GM19023 (cell line): ENCODE results near the gene CLSTN2.
"Not testable (repeated sequence)": the region's sequence is repeated elsewhere in the genome, so short reads cannot be mapped to it uniquely, and the experiment has no call there.

Source experiments
- ATAC-seq: cut with Tn5 transposase; IDR thresholded peaks from one replicate; pipeline ENCODE4 v1.9.1; 2021; ENCODE audit warnings: mild to moderate bottlenecking, moderate library complexity; ENCODE audit not compliant: unreplicated experiment

The CLSTN2 gene

DNA sequence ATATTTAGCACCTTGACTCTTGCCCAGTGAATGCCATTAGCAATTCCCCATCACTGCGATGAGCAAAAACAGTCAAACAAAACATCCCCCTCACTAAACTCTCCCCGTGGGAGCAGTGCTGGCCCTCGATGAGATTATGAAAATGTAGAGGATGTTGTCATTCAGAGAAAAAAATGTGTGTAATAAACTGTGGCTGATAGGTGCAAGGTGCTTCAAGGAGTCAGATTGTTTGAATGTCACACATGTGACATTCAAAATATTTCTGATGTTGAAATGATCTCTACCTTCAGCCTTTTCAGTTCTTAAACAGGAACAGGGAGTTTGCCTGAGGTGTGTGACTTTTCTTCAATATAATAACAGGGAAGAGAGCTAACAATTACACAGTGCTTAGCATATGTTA is 461.1 kb downstream of the CLSTN2 start:
- ATAC-seq = no peak

- ATAC-seq = no peak
Observed at GRCh38 chr3:140397847-140398246, 462.9 kb downstream of the CLSTN2 start.

- no peak for ATAC-seq
Observed at GRCh38 chr3:140398387-140398786, 463.4 kb downstream of the CLSTN2 start.

DNA sequence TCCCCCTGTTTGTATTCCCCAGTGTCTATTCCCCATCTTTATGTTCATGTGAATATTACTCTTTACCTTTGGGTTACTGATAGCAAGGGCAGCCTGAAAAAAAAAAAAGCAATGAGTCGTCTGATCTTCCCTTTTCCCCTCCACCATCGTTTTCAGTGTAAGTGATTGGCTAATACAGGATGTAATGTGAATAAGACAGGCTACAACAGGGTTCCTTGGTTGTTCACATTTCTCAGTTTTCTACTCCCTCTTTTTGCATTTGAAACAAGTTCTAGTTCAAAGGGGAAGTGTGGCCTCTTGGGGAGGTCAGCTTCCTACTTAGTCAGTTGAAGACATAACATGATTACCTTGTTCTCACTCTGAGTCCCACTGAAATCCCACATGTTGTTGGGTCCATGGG is 464.9 kb downstream of the CLSTN2 start:
- ATAC-seq = no peak

- ATAC-seq = no peak
Observed at GRCh38 chr3:140403079-140403478, 468.1 kb downstream of the CLSTN2 start.

GRCh38 chr3:140403608-140404007 is 468.6 kb downstream of the CLSTN2 start:
- ATAC-seq = no peak

GRCh38 chr3:140406655-140407054 is 471.7 kb downstream of the CLSTN2 start:
- ATAC-seq = no peak

GRCh38 chr3:140408252-140408651 is 473.3 kb downstream of the CLSTN2 start:
- no peak for ATAC-seq

DNA sequence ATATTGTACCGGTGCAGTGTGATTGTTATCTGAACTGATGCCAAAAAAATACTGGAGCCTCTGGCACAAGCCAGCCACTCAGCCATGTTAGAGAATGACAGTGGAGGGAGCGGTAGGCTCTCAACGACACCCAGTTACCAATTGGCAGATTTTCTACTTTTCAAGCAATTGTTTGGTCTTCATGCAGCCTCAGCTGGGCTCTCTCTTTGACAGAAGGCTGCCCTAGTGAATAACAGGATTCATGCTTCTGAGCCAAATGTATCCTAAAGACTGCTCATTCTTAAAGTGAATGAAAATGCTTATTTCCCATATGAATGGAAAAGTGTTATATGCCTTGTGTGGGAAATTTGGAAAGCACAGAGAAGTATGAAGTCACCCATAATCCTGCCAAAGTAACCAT is 481.7 kb downstream of the CLSTN2 start:
- ATAC-seq = no peak

GRCh38 chr3:140420621-140421357 is 485.8 kb downstream of the CLSTN2 start:
- ATAC-seq = no peak

DNA sequence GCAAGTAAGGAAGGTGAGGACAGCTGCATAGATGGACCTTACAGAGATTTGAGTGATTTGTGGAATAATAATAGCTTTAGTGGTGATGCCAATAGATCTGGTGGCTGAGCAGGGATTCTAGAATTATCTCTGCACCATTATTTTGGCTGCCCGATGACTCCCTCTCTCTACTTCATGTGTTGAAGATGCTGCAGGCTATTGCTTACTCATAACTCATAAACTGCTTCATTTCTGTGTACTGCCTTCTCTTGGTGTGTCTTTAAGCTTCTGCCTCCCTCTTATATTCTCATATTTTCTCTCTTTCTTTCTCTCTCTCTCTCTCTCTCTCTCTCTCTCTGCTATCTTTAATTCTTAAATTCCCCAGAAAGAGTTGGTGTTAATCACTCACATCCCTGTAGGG is 486.9 kb downstream of the CLSTN2 start:
- no peak for ATAC-seq

DNA sequence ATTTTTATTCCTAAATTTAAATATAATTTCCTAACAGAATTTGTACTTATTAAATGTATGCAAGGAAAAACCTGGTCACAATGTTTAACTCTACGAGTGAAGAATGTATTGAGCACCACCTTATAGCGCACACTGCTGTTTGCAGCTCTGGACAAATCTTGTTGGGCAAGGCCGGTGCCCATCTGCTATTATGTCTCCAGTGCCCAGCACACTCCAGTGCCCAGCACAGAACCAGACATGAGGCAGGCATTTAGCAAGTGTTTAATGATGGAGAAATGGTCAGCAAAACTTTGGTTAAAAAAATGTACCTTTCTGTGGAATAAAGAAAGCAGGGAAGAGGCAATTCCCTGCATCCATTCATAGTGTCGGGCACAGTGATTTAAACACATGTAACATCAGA is 488.2 kb downstream of the CLSTN2 start:
- ATAC-seq = no peak

GRCh38 chr3:140423574-140423973 is 488.6 kb downstream of the CLSTN2 start:
- ATAC-seq = not testable (repeated sequence)

GRCh38 chr3:140424211-140424610 is 489.2 kb downstream of the CLSTN2 start:
- no peak for ATAC-seq

- no peak for ATAC-seq
Observed at GRCh38 chr3:140424726-140425125, 489.7 kb downstream of the CLSTN2 start.

GRCh38 chr3:140427786-140428185 is 492.8 kb downstream of the CLSTN2 start:
- ATAC-seq = no peak

GRCh38 chr3:140428380-140428779 is 493.4 kb downstream of the CLSTN2 start:
- ATAC-seq = no peak

DNA sequence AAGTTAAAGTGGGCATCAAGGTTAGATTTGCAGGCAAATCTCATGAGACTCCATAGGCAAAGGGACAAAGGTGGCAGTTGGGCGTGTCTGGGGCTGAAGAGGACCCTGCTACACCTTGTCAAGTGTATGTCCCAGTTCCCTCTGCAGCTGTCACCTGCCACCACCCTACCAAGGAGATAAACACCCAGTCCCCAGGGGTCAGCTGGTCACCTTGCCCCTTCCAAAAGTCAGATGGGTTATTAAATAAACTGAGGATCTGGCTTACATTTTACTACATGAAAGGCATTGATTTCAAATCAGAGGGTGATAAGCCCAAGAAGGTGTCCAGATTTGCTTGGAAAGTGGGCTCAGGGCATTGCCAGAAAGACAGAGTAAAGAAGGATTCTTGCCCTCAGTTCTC is 494.8 kb downstream of the CLSTN2 start:
- ATAC-seq = no peak

- no peak for ATAC-seq
Observed at GRCh38 chr3:140430494-140430893, 495.5 kb downstream of the CLSTN2 start.

DNA sequence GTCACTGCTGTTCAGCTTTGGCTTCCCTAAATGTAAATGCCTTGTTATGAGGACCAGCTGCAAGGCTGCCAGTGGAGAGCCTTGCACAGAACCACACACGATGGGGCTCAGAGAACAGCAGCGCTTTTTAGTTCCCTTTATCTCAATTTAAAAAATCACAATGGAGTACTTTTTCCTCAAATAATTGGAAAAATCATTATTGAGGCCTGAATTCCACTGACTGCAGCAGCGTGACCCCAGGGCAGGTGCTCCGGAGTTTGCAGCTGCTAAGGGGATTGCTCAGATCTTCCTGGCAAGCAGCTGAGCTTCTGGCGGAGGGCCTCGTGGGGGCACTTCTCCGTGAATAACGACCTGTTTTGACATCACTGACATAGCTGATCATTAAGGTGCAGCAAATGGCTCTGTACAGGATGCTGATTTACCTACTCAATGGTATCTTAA is 497.3 kb downstream of the CLSTN2 start:
- ATAC-seq = no peak

- ATAC-seq = no peak
Observed at GRCh38 chr3:140433431-140433830, 498.4 kb downstream of the CLSTN2 start.

- no peak for ATAC-seq
Observed at GRCh38 chr3:140434261-140434905, 499.4 kb downstream of the CLSTN2 start.

GRCh38 chr3:140436421-140436820 is 501.4 kb downstream of the CLSTN2 start:
- ATAC-seq = no peak
